ENCODE data around the gene PAGR1.

DNA sequence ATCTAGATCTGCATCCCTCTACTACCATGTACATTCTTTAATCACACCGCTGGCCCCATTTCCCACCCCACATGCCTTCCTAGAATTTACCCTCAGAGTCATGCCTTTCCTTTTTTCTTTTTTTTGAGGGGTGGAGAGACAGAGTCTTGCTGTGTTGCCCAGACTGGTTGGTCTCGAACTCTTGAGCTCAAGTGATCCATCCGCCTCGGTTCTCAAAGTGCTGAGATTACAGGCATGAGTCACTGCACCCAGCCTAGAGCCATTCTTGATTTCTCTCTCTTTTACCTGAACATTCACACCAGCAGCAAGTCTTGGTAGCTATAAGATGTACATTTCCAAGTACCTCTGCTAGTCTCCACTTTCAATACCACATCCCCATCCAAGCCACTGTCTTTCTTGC is 2.1 kb downstream of the PAGR1 start:
- TF ChIP-seq, protein P1, sequence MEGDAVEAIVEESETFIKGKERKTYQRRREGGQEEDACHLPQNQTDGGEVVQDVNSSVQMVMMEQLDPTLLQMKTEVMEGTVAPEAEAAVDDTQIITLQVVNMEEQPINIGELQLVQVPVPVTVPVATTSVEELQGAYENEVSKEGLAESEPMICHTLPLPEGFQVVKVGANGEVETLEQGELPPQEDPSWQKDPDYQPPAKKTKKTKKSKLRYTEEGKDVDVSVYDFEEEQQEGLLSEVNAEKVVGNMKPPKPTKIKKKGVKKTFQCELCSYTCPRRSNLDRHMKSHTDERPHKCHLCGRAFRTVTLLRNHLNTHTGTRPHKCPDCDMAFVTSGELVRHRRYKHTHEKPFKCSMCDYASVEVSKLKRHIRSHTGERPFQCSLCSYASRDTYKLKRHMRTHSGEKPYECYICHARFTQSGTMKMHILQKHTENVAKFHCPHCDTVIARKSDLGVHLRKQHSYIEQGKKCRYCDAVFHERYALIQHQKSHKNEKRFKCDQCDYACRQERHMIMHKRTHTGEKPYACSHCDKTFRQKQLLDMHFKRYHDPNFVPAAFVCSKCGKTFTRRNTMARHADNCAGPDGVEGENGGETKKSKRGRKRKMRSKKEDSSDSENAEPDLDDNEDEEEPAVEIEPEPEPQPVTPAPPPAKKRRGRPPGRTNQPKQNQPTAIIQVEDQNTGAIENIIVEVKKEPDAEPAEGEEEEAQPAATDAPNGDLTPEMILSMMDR (IDR thresholded peaks at IDR 0.05; ENCODE audit: insufficient read depth, low read length, poor library complexity, severe bottlenecking), result no peak
- no peak for TF ChIP-seq EZH2phosphoT487 (conservative IDR thresholded peaks at IDR 0.05; ENCODE audit: low read length)
